GM12892 (cell line): ENCODE data around the gene B4GALNT1.

Experiments used
- DNase-seq: peaks from one replicate; pipeline ENCODE4 v3.0.0; 2011; ENCODE audit not compliant: insufficient read length
- FAIRE-seq: peaks from 2 replicates; lab custom pipeline; 2011; peaks lifted over from hg19 to GRCh38; lab: Jason Lieb, UNC
- POLR2A ChIP-seq: IDR thresholded peaks from 2 replicates; pipeline ENCODE4 v1.6.1; 2011; ENCODE audit warnings: low read depth, low read length, control low read depth
- POLR2AphosphoS5 ChIP-seq: IDR thresholded peaks from 2 replicates; pipeline ENCODE4 v1.6.1; 2011; ENCODE audit warnings: low read depth, low read length, control low read depth
- TAF1 ChIP-seq: IDR thresholded peaks from 2 replicates; pipeline ENCODE4 v1.6.1; 2011; ENCODE audit warnings: low read depth, mild to moderate bottlenecking, control low read depth, low read length, borderline replicate concordance

The B4GALNT1 gene

GRCh38 chr12:57582440-57582839 lies 50.6 kb downstream of the B4GALNT1 start:
- FAIRE-seq (no peak), DNase-seq (no peak)
- no peak for TF ChIP-seq TAF1
- no peak for TF ChIP-seq POLR2A
- no peak for TF ChIP-seq POLR2AphosphoS5

DNA sequence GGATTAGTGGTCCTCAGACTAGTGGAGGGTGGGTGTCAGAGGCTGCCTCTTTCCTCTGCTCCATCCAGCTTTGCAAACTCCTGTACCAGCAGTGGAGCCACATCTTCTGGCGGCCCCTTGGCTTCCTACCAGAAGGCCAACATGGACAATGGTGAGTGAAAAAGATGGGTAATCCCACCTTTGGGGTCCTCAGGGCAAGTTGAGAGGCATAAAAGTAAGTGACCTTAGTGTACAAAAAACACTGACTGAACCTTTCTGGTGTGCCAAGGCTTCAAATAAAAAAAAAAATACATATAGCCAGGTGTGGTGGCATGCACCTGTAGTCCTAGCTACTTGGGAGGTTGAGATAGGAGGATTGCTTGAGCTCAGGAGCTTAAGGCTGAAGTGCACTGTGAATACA lies 51.2 kb downstream of the B4GALNT1 start:
- no peak for FAIRE-seq
- TF ChIP-seq TAF1 (no peak), POLR2A (no peak), POLR2AphosphoS5 (no peak)
- DNase-seq = no peak

DNA sequence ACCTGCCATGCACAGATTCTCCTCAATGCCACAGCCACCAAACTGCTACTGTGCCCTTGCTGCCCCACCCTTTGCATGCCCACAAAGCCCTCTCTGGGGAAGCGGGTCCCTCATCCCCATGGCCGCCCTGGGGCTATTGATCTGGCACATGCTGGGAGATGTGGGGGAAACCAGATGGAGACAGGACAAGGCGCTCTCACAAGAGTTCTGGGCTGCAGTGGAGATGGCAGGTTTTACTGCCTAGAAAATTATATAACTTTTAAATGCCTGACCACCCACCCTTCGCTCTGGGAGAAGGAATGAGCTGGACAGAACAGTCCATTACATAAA lies 52.6 kb downstream of the B4GALNT1 start:
- TF ChIP-seq POLR2A (no peak), TAF1 (no peak), POLR2AphosphoS5 (no peak)
- FAIRE-seq = no peak
- no peak for DNase-seq

- no peak for FAIRE-seq
- no peak for DNase-seq
- TF ChIP-seq TAF1 = no peak
- TF ChIP-seq POLR2A = no peak
- TF ChIP-seq POLR2AphosphoS5 = no peak
These were observed 53.1 kb downstream of the B4GALNT1 start for GRCh38 chr12:57579677-57580465.

- DNase-seq = no peak
- TF ChIP-seq POLR2AphosphoS5 (no peak), POLR2A (no peak), TAF1 (no peak)
- FAIRE-seq = no peak
These were observed 54.0 kb downstream of the B4GALNT1 start for GRCh38 chr12:57579011-57579410.

- TF ChIP-seq POLR2AphosphoS5 (no peak), TAF1 (no peak), POLR2A (no peak)
- DNase-seq = no peak
- no peak for FAIRE-seq
These were observed 54.8 kb downstream of the B4GALNT1 start for GRCh38 chr12:57577981-57578758.

DNA sequence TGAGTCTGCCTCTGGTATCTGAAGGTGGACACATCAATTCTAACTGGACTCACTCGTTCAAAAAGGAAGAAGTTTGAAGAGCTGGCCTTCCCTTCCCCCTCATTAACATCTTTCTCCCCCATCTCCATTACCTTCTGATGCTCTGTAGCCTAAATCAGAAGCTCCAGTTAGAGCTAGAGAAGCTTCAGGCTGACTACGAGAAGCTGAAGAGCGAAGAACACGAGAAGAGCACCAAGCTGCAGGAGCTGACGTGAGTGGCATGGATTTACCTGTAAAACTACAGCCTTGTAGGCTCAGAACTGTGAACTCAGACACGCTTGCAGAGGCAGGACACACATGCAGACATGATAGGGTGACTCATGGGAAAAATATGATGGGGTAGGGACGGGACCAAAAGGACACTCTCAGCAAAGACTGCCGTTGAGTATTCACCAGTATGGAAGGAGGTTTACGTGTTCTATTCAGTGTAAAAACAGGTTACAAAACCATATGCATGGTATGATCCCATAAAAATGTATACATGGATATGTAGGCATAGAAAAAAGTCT lies 56.3 kb downstream of the B4GALNT1 start:
- no peak for TF ChIP-seq POLR2A
- TF ChIP-seq POLR2AphosphoS5 = no peak
- no peak for TF ChIP-seq TAF1
- FAIRE-seq = no peak
- DNase-seq = no peak
